ENCODE results near the gene LRRN2. TPM values are rescaled to one million over a fixed set of nuclear protein-coding genes. Genes with fewer than 3 reads are reported as not detected.

Gene LRRN2
- total RNA-seq, 2 donors from 2014 or later, result 11.4 to 16.2 TPM

DNA sequence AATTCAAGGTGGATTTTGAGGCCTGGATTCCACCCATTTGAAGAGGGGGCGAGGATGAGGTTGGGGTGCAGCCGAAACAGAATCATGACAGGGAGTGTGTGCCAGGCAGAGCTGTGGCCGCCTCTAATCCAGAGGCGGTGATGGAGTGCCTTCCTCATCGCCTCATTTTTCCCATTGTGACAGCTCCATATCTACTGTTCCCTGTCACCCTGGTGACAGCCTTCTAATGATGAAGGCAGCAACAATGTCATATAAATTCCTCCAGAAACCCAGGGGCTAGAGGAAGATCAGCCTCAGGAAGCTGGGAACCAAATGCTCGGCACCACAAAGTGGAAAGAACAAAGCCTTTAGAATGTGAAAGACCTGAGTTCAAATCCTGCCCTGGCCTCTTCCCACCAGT is 42.0 kb downstream of the LRRN2 start:
- Mint-ChIP-seq H3K9me3 (peaks cover 3% of the 10 kb centered on the region), H3K36me3 (ENCODE audit: low read depth) (peaks cover 2% of the 10 kb centered on the region), H3K27me3 (ENCODE audit: insufficient read depth) (no peaks in the 10 kb centered on the region), H3K27ac (no peak overlapping the region), H3K4me1 (peaks cover 14% of the 10 kb centered on the region), H3K4me3 (no peak overlapping the region)
- Histone ChIP-seq H3K27me3 (ENCODE audit: control insufficient read depth, insufficient read depth, low read length, poor library complexity, severe bottlenecking) (no peaks in the 10 kb centered on the region), H3K36me3 (ENCODE audit: control insufficient read depth, insufficient read depth, low read length) (no peaks in the 10 kb centered on the region), H3K4me1 (ENCODE audit: control insufficient read depth, insufficient read depth, low read length) (no peaks in the 10 kb centered on the region), H3K27ac (ENCODE audit: low read depth, low read length) (no peak overlapping the region), H3K9ac (ENCODE audit: extremely low read depth, low read length, poor library complexity, severe bottlenecking) (no peak overlapping the region), H3K9me3 (ENCODE audit: control insufficient read depth, low read length) (peaks cover 4% of the 10 kb centered on the region), H3K4me3 (ENCODE audit: low read length) (no peak overlapping the region)
- 90 to 94% methylated on average over 4 to 6 of the region's 6 CpGs for WGBS, 2 experiments (ENCODE audit: insufficient coverage in 1 of 2, insufficient read length in 1 of 2)
- TF ChIP-seq CTCF (conservative IDR thresholded peaks at IDR 0.05), result no peak
- no peak for DNase-seq

DNA sequence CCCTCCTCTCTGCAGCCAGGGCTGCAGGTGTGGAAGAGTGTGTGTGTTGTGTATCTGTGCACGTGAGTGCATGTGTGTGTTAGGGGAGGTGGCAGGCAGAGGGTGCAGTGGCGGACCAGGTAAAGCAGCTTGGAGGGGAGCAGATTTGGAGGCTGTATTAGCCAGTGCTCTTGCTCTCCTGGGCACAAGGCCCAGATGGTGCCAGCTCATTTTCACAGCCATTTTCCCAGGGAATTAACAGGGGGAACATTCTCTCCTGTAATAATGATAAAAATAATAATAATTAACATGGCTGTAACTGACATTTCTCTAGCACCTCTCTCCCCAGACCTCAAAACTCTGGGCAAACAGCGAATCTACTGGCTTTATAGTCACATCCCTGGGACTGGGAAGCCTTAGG is 43.6 kb downstream of the LRRN2 start:
- Histone ChIP-seq H3K27me3 (ENCODE audit: control insufficient read depth, insufficient read depth, low read length, poor library complexity, severe bottlenecking) (no peaks in the 10 kb centered on the region), H3K4me3 (ENCODE audit: low read length) (no peak overlapping the region), H3K9ac (ENCODE audit: extremely low read depth, low read length, poor library complexity, severe bottlenecking) (no peak overlapping the region), H3K4me1 (ENCODE audit: control insufficient read depth, insufficient read depth, low read length) (no peaks in the 10 kb centered on the region), H3K27ac (ENCODE audit: low read depth, low read length) (no peak overlapping the region), H3K36me3 (ENCODE audit: control insufficient read depth, insufficient read depth, low read length) (no peaks in the 10 kb centered on the region), H3K9me3 (ENCODE audit: control insufficient read depth, low read length) (peaks cover 4% of the 10 kb centered on the region)
- no peak for DNase-seq
- peaks cover 2% of the 10 kb centered on the region for H3K36me3 Mint-ChIP-seq (ENCODE audit: low read depth)
- peaks cover 3% of the 10 kb centered on the region for H3K9me3 Mint-ChIP-seq
- no peak overlapping the region for H3K27ac Mint-ChIP-seq
- no peak for TF ChIP-seq CTCF (conservative IDR thresholded peaks at IDR 0.05)
- 99 to 100% methylated on average over 1 to 3 of the region's 3 CpGs for WGBS, 2 experiments (ENCODE audit: insufficient coverage in 1 of 2, insufficient read length in 1 of 2)
- no peaks in the 10 kb centered on the region for H3K27me3 Mint-ChIP-seq (ENCODE audit: insufficient read depth)
- H3K4me3 Mint-ChIP-seq, result no peak overlapping the region
- H3K4me1 Mint-ChIP-seq, result peaks cover 10% of the 10 kb centered on the region

DNA sequence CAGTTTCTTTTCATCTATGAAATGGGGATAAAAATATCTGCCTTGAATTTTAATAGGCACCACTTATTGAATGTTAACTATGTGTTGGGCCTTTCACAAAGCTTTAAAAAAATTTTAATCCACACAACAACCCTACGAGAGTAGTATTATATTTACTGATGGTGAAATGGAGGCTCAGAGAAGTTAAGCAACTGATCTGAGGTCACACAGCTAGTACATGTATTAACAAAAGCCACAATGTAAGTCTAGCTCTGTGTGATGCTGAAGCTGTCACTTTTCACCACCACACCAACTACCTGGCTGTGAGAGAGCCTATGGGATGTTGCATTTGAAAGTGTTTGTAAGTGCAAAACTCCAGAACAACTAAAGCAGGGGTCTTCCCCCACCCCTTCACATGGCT is 44.1 kb downstream of the LRRN2 start:
- no CpG with 5 or more reads among the region's 1 CpG for WGBS, 2 experiments (ENCODE audit: insufficient coverage in 1 of 2, insufficient read length in 1 of 2)
- H3K27me3 Mint-ChIP-seq (ENCODE audit: insufficient read depth), result no peaks in the 10 kb centered on the region
- no peak overlapping the region for H3K4me3 Mint-ChIP-seq
- H3K27me3 ChIP-seq (ENCODE audit: control insufficient read depth, insufficient read depth, low read length, poor library complexity, severe bottlenecking), result no peaks in the 10 kb centered on the region
- no peaks in the 10 kb centered on the region for H3K4me1 ChIP-seq (ENCODE audit: control insufficient read depth, insufficient read depth, low read length)
- no peak for DNase-seq
- TF ChIP-seq CTCF (conservative IDR thresholded peaks at IDR 0.05), result no peak
- H3K27ac Mint-ChIP-seq, result no peak overlapping the region
- H3K9me3 Mint-ChIP-seq, result peaks cover 3% of the 10 kb centered on the region
- no peak overlapping the region for H3K27ac ChIP-seq (ENCODE audit: low read depth, low read length)
- H3K36me3 ChIP-seq (ENCODE audit: control insufficient read depth, insufficient read depth, low read length), result no peaks in the 10 kb centered on the region
- H3K4me3 ChIP-seq (ENCODE audit: low read length), result no peak overlapping the region
- peaks cover 7% of the 10 kb centered on the region for H3K4me1 Mint-ChIP-seq
- H3K9ac ChIP-seq (ENCODE audit: extremely low read depth, low read length, poor library complexity, severe bottlenecking), result no peak overlapping the region
- peaks cover 4% of the 10 kb centered on the region for H3K9me3 ChIP-seq (ENCODE audit: control insufficient read depth, low read length)
- H3K36me3 Mint-ChIP-seq (ENCODE audit: low read depth), result peaks cover 2% of the 10 kb centered on the region
